HG02938 (cell line): Measurements from ENCODE around the gene ZNF768.
"Not testable (repeated sequence)": the region's sequence is repeated elsewhere in the genome, so short reads cannot be mapped to it uniquely, and the experiment has no call there.

Experiments used
- ATAC-seq: cut with Tn5 transposase; IDR thresholded peaks from one replicate; pipeline ENCODE4 v1.9.1; 2021; ENCODE audit warnings: mild to moderate bottlenecking, moderate library complexity; ENCODE audit not compliant: unreplicated experiment

Gene ZNF768

GRCh38 chr16:30515275-30515674 lies 11.1 kb downstream of the ZNF768 start:
- ATAC-seq, result no peak

GRCh38 chr16:30511509-30511908 lies 14.9 kb downstream of the ZNF768 start:
- no peak for ATAC-seq

GRCh38 chr16:30510376-30510938 lies 15.9 kb downstream of the ZNF768 start:
- no peak for ATAC-seq

- ATAC-seq, result no peak
These were observed 17.1 kb downstream of the ZNF768 start for GRCh38 chr16:30509081-30509765.

- no peak for ATAC-seq
These were observed 22.7 kb downstream of the ZNF768 start for GRCh38 chr16:30503403-30504296.

- no peak for ATAC-seq
These were observed 27.1 kb downstream of the ZNF768 start for GRCh38 chr16:30499284-30499683.

GRCh38 chr16:30494709-30495108 lies 31.7 kb downstream of the ZNF768 start:
- no peak for ATAC-seq

GRCh38 chr16:30493941-30494488 lies 32.4 kb downstream of the ZNF768 start:
- ATAC-seq, result no peak

GRCh38 chr16:30491744-30492308 lies 34.5 kb downstream of the ZNF768 start:
- no peak for ATAC-seq

- no peak for ATAC-seq
These were observed 35.1 kb downstream of the ZNF768 start for GRCh38 chr16:30491229-30491628.

GRCh38 chr16:30490210-30490609 lies 36.2 kb downstream of the ZNF768 start:
- ATAC-seq, result no peak

- ATAC-seq, result no peak
These were observed 37.4 kb downstream of the ZNF768 start for GRCh38 chr16:30488764-30489605.

- ATAC-seq, result no peak
These were observed 40.4 kb downstream of the ZNF768 start for GRCh38 chr16:30485818-30486436.

GRCh38 chr16:30484887-30485286 lies 41.5 kb downstream of the ZNF768 start:
- ATAC-seq, result no peak

GRCh38 chr16:30482366-30482765 lies 44.0 kb downstream of the ZNF768 start:
- ATAC-seq, result no peak

GRCh38 chr16:30481381-30481780 lies 45.0 kb downstream of the ZNF768 start:
- no peak for ATAC-seq

- no peak for ATAC-seq
These were observed 47.4 kb downstream of the ZNF768 start for GRCh38 chr16:30478766-30479478.

GRCh38 chr16:30477773-30478172 lies 48.6 kb downstream of the ZNF768 start:
- ATAC-seq, result not testable (repeated sequence)

- ATAC-seq, result no peak
These were observed 49.4 kb downstream of the ZNF768 start for GRCh38 chr16:30476991-30477390.
